ENCODE measurements around the gene FAM120A.

Gene FAM120A

GRCh38 chr9:93451849-93452709, 594 bp downstream of the FAM120A start:
- peak; percentile 59 for DNase-seq

DNA sequence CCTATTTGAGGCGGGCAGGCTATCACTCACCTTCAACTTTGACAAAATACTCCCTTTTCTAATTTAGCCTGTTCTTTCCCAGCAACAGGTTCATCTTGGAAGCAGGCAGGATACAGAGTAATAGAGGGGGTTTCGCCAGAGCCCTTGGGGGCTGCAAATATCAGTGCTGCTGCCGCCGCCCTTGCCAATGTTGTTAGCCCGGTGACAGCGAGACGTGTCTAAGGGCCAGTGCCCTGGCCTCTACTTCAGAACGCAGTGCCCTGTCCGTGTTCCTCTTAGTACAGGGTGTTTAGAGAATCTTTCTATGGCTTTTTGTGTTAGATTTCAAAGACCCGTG, 1.2 kb downstream of the FAM120A start:
- peak; percentile 13 for DNase-seq

DNA sequence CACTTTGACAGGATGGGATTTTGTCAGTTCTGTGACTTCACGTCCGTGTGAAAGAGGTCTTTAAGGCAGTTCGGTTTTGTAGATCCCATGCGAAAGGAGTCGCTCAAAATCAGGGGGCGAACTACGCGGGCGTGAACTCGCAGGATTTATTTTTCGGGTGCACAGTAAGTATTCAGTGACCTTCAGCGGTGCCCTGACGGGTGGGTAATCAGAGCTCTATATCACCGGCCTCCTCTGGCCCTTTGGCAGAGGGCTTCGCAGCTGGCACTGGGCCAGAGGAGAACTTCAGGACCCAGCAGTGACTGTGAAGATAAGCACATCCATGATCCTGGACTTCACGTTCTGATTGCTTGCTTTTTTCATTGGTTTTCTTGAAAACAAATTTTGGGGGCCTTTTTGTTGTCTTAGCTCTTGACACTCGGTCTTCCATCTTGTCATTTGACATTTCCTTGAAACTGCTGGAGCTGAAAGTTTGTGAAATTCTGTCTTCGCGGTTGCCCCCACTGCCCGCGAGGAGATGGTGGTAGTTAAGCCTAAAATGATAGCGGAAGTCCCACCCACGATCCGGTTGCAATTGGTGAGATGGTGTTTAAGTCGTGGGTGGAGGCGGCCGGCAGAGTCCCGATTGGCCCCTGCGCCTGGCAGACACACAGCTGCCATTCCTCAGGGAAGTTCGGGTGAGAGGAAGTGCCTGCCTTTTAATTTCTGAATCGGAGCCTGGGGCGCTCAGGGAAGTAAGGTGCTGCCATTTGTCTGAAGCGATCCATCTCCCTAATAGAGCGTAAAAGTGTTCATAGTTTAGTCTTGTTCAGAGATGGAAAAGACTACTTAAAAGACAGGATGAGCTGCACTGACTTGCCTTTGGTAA, 1.8 kb downstream of the FAM120A start, which contains the start of gene FAM120AOS:
FAM120AOS (minus strand) TSS at position 535 of the 868 bp plus-strand sequence. CDS start 872 bp downstream, outside the sequence.
- DNase-seq, result peak; percentile 92

GRCh38 chr9:93456022-93456421, 4.5 kb downstream of the FAM120A start:
- DNase-seq, result no peak

DNA sequence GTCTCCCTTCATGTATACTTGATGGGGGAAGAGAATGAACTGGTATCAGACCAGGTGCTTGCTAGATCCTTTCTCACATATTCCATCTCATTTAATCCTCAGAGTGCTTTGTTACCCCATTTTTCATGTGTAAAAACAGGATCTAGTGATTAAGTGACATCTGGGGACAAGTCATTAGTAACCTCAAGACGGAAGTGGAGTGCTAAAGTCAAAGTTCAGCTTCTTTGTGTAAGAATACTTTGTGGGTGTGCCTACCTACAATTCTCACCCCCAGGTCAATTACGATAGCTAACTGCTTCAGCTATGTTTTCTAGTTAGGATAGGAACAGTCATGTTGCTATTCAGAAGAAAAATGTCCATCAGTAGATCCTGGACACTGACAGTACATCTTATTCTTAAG, 5.0 kb downstream of the FAM120A start:
- DNase-seq, result peak; percentile 48

DNA sequence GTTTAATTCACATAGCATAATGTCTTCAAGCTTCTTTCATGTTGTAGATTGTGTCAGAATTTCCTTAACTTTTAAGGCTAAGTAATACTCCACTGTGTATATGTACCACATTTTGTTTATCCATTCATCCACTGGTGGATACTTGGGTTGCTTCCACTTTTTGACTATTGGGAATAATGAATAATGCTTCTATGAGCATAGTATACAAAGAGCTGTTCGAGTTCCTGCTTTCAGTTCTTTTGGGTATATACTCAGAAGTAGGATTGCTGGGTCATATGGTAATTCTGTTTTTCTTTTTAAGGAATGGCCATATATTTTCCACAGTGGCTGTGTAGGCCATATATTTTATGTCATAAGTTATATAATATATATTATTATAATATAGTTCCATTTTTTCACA, 5.5 kb downstream of the FAM120A start:
- no peak for DNase-seq

- DNase-seq, result no peak
Observed at GRCh38 chr9:93458712-93459111, 7.2 kb downstream of the FAM120A start.

GRCh38 chr9:93459432-93459847, 8.0 kb downstream of the FAM120A start:
- no peak for DNase-seq

GRCh38 chr9:93460689-93461413, 9.4 kb downstream of the FAM120A start:
- peak; percentile 10 for DNase-seq

GRCh38 chr9:93461414-93461743, 9.9 kb downstream of the FAM120A start:
- DNase-seq, result no peak

DNA sequence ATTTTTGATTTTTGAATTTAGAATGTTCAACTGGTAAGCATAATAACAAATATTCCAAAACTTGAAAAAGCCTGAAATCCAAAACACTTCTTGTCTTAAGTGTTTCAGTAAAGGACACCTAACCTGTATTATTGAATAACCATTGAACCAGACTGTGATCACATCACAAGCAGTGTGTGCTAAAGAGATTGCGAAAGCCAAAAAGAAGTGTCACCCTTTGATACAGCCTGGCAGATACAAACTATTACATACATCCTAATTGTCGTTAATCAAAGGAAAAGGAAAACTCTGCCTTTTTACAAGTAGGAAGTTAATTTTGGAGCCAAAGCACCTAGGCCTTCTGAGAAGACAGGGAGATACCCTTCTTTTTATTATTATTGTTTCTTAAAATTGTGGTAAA, 10.3 kb downstream of the FAM120A start:
- no peak for DNase-seq

DNA sequence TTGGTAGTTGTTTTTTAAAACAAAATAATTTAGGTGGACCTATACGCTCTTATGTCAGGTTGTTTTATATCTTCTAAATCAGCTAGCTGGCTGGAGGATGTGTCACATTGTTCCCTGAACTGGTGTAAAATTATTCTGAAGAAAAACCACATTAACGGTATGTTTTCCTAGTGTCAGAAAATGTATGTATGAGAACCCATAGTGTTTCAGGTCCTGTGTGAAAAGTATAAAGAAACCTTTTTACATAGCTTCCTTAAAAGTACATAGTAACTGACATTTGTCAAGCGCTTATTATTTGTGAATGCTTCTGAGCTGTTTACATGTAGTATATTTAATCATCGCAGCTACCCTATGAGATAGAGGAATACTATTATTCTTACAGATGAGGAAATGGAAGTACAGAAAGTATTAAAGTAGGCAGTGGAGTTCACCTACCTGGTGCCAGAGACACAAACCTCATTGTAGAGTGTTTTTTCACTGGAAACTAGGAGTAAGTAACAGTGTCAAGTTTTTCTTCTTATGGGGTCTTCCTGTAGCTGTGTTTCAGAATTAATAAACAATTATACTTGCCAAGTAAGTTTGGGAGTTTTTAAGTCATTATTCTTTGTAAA, 12.3 kb downstream of the FAM120A start:
- DNase-seq, result peak; percentile 50

DNA sequence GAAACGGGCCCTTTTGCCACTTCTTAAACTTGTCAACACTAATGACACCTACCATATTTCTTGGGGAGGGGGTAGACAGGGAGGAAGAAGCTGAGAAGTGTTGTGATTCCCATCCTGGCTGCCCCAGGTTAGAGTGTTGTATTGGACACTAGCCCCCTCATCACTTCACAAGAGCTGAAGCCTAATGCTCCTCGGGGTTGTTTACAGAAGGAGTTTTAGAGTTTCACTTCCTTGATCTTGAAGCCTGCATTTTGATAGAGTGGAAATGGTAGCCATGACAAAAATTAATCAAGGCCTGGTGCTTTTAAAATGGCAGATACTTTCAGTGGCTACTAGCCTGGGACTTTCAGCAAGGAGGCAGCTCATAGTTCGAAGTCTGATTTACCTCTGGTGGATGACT, 12.9 kb downstream of the FAM120A start:
- peak; percentile 22 for DNase-seq

- no peak for DNase-seq
Observed at GRCh38 chr9:93464876-93465275, 13.4 kb downstream of the FAM120A start.

DNA sequence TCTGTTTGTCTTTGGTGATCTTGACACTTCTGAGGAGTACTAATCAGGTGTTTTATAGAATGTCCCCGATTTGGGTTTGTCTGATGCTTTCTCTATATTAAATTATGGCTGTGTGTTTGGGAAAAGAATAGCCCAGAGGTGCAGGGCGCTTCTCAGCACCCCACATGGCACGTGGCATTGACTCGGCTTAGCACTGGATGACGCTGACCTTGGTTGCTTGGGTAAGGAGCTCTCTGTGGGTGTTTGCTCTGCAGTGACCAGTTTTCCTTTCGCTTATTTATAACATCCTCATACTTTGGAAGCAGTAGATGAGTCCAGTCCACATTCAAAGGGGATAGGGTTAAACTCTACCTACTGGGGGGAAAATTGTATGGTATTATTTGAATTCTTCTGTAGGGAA, 14.4 kb downstream of the FAM120A start:
- no peak for DNase-seq

- no peak for DNase-seq
Observed at GRCh38 chr9:93466416-93467061, 15.1 kb downstream of the FAM120A start.

DNA sequence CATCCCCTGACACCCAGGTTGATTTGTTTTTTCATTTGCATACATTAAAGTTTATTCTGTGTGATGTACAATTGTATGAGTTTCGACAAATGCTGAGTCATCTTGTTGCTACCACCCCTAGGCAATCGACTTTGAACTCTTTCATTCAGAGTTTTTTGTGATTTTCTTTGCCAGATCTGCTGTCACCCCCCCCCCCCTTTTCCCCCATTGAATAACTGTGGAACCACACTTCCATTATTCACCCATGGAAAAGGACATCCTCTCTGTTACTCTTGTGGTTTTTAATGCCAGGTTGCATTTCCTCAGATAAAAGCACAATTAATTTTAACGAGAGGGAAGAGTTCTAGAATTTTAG, 15.6 kb downstream of the FAM120A start:
- DNase-seq, result peak; percentile 45

DNA sequence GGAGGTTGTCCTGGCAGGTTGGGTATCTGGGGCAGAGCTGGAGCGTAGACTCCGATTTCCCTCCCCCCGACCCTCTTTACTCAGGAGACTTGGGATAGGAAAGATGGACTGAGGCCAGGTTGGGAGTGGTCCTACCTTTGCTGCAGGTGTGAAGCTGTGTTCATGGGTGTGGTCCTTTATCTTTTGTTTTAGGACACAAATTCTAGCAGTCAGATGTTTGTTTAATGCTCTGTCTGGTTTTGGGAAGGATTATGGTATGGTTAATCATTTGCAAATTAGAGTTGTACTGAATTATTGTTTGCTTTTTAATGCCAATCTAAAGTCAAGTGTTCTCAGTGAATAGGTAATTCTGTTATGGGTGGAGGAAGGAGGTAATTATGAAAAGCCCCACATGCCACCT, 16.0 kb downstream of the FAM120A start:
- DNase-seq, result no peak

- no peak for DNase-seq
Observed at GRCh38 chr9:93468763-93469456, 17.4 kb downstream of the FAM120A start.

DNA sequence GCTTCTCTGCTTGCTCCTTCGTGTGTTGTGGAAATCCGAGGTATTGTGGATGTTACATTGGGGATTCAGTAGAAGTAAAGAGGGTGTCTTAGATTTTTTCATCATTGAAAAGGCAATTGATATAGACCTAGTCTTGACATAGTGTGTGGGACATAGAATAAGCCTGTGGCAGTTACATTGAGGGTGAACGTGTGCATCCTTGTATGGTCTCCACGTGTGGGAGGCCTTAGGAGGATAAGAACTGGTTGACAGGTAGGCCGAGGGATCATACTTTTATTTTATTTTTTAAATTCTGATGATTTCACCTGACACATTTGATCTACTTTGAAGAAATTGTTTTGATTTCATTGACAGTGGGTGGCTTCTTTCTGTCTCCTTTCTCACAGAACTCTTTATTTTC, 18.9 kb downstream of the FAM120A start:
- DNase-seq, result no peak

- DNase-seq, result no peak
Observed at GRCh38 chr9:93471124-93471523, 19.6 kb downstream of the FAM120A start.

GRCh38 chr9:93473411-93473810, 21.9 kb downstream of the FAM120A start:
- no peak for DNase-seq

Data from activated CD4-positive, alpha-beta T cell treated with anti-CD3 and anti-CD28 coated beads, Interleukin-10, Interleukin-2, amounts not matched to agents 100 ng/mL and 50 ng/mL, durations not matched to agents 16 hours and 8 hours (primary cell).